ENCODE measurements around the gene HOXB4. TPM values are rescaled to one million over a fixed set of nuclear protein-coding genes. Genes with fewer than 3 reads are reported as not detected.

The HOXB4 gene
- total RNA-seq, 1 donor from 2014 or later, result 6.5 TPM

DNA sequence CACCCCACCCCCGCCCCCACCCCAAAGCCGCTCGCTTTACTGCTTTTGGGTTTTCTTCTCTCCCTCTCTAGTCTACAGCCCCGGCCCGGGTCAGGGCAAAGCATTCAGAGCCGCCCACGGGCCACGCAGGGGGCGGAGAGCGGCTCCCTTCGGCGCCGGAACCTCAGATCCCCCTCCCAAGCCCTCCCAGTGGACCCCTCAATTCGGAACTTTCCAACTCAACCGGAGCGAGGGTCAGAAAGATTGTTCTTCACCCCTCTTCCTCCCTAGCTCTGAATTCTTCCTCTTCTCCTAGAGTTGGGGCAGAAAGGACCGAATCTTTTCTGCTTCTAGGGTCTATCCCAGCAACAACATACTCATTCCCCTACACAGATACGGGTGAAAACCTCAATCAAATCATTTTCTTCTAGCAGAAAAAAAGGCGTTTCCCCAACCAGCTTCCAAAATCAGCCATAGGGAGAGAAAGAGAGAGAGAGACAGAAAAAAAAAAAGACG lies 34.2 kb downstream of the HOXB4 start:
- peaks cover 23% of the 10 kb centered on the region for H3K27me3 Mint-ChIP-seq (ENCODE audit: unreplicated experiment)
- H3K4me1 Mint-ChIP-seq (ENCODE audit: unreplicated experiment), result peaks cover 53% of the 10 kb centered on the region
- H3K36me3 Mint-ChIP-seq (ENCODE audit: low read depth, unreplicated experiment), result peaks cover 10% of the 10 kb centered on the region
- peak overlapping the region; percentile 96 for H3K4me3 Mint-ChIP-seq (ENCODE audit: unreplicated experiment)
- no peaks in the 10 kb centered on the region for H3K9me3 Mint-ChIP-seq (ENCODE audit: unreplicated experiment)
- no peak for DNase-seq (ENCODE audit: low spot score)
- peak overlapping the region; percentile 79 for H3K27ac Mint-ChIP-seq (ENCODE audit: unreplicated experiment)
- TF ChIP-seq, protein P1, sequence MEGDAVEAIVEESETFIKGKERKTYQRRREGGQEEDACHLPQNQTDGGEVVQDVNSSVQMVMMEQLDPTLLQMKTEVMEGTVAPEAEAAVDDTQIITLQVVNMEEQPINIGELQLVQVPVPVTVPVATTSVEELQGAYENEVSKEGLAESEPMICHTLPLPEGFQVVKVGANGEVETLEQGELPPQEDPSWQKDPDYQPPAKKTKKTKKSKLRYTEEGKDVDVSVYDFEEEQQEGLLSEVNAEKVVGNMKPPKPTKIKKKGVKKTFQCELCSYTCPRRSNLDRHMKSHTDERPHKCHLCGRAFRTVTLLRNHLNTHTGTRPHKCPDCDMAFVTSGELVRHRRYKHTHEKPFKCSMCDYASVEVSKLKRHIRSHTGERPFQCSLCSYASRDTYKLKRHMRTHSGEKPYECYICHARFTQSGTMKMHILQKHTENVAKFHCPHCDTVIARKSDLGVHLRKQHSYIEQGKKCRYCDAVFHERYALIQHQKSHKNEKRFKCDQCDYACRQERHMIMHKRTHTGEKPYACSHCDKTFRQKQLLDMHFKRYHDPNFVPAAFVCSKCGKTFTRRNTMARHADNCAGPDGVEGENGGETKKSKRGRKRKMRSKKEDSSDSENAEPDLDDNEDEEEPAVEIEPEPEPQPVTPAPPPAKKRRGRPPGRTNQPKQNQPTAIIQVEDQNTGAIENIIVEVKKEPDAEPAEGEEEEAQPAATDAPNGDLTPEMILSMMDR (IDR thresholded peaks at IDR 0.05; ENCODE audit: unreplicated experiment), result no peak

DNA sequence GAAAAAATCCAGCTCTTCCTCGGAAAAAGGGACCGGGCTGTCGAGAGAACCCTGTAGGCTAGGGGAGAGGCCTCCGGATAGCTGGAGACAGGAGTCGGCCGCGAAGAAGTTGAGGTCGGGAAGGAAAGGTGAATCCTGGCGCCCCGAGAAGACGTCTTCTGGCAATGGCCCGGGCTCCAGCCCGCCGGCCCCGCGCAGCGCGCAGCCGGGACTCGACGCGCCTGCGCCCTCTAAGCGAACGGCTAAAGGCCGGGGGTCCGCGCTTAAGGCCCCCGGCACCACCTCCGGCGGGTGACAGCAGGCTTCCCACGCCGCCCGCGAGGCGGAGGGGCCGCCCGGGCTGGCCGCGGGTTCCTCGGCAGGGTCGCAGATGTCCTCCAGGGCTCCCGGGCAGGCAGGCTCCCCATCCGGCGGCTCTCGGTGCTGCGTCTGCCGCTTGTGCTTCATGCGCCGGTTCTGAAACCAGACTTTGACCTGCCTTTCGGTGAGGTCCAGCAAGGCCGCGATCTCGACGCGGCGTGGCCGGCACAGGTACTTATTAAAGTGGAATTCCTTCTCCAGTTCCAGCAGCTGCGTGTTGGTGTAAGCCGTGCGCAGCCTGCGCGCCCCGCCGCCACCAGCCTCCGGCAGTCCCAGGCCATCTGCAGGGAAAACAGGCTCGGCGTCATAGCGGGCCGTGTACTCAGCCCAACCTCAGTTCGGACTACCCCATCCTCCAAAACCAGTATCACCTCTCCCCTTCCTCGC lies 34.9 kb downstream of the HOXB4 start:
- Mint-ChIP-seq H3K27ac (ENCODE audit: unreplicated experiment) (no peak overlapping the region), H3K4me1 (ENCODE audit: unreplicated experiment) (peaks cover 50% of the 10 kb centered on the region), H3K4me3 (ENCODE audit: unreplicated experiment) (peak overlapping the region; percentile 91), H3K27me3 (ENCODE audit: unreplicated experiment) (peaks cover 22% of the 10 kb centered on the region), H3K36me3 (ENCODE audit: low read depth, unreplicated experiment) (peaks cover 10% of the 10 kb centered on the region), H3K9me3 (ENCODE audit: unreplicated experiment) (no peaks in the 10 kb centered on the region)
- TF ChIP-seq, protein P1 (IDR thresholded peaks at IDR 0.05; ENCODE audit: unreplicated experiment), result peak; percentile 28
- DNase-seq (ENCODE audit: low spot score), result peak; percentile 61

DNA sequence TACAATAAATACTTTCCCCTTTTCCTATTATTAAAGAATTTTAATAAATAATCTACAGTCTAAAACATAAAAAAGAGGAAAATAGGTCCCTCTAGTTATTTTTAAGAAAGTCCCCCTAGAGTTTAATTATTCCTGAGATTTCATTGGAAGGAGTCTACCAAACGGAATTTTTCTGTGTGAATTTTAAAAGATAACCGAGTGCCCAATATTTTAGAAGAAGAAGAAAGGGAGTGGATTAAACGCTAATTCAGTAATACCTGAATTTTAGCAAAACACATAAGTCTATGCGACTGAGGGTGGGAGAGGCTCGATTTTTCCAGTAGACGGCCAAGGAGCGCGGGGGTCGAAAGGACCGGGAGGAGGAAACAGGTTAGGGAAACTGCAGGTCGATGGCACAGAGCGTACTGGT lies 35.4 kb downstream of the HOXB4 start:
- no peak for DNase-seq (ENCODE audit: low spot score)
- Mint-ChIP-seq H3K4me3 (ENCODE audit: unreplicated experiment) (peak overlapping the region; percentile 91), H3K4me1 (ENCODE audit: unreplicated experiment) (peaks cover 44% of the 10 kb centered on the region), H3K27ac (ENCODE audit: unreplicated experiment) (peak overlapping the region; percentile 22), H3K27me3 (ENCODE audit: unreplicated experiment) (peaks cover 16% of the 10 kb centered on the region), H3K9me3 (ENCODE audit: unreplicated experiment) (no peaks in the 10 kb centered on the region), H3K36me3 (ENCODE audit: low read depth, unreplicated experiment) (peaks cover 10% of the 10 kb centered on the region)
- TF ChIP-seq, protein P1 (IDR thresholded peaks at IDR 0.05; ENCODE audit: unreplicated experiment), result no peak

DNA sequence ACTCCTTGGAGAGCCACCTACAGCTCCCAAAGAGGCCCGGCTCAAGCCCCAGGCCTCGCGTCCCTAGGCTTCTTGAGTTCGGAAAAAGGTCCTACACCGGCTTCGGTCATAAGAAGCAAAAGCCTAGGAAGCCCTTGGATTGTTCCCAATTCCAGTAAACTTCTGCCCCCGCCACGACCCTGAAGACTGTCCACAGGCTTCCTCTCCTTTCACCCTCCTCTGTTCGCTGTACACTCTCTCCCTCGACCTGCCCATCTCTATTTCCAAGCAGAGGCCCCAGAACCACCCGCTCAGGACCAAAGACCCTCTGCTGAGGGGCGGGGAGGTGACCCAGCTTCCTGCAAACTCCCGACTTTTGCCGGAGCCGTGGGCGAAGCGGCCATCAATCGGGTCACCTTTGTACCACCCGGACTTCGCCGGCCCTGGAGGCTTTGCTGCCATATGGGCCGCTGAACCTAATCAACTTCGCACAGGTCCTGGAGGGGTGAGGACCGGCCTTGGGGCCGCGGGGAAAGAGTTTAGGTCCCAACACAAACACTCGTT lies 36.0 kb downstream of the HOXB4 start:
- peaks cover 16% of the 10 kb centered on the region for H3K27me3 Mint-ChIP-seq (ENCODE audit: unreplicated experiment)
- no peak overlapping the region for H3K27ac Mint-ChIP-seq (ENCODE audit: unreplicated experiment)
- H3K36me3 Mint-ChIP-seq (ENCODE audit: low read depth, unreplicated experiment), result peaks cover 10% of the 10 kb centered on the region
- TF ChIP-seq, protein P1 (IDR thresholded peaks at IDR 0.05; ENCODE audit: unreplicated experiment), result no peak
- no peak for DNase-seq (ENCODE audit: low spot score)
- H3K4me1 Mint-ChIP-seq (ENCODE audit: unreplicated experiment), result peaks cover 39% of the 10 kb centered on the region
- H3K4me3 Mint-ChIP-seq (ENCODE audit: unreplicated experiment), result peak overlapping the region; percentile 87
- no peaks in the 10 kb centered on the region for H3K9me3 Mint-ChIP-seq (ENCODE audit: unreplicated experiment)

DNA sequence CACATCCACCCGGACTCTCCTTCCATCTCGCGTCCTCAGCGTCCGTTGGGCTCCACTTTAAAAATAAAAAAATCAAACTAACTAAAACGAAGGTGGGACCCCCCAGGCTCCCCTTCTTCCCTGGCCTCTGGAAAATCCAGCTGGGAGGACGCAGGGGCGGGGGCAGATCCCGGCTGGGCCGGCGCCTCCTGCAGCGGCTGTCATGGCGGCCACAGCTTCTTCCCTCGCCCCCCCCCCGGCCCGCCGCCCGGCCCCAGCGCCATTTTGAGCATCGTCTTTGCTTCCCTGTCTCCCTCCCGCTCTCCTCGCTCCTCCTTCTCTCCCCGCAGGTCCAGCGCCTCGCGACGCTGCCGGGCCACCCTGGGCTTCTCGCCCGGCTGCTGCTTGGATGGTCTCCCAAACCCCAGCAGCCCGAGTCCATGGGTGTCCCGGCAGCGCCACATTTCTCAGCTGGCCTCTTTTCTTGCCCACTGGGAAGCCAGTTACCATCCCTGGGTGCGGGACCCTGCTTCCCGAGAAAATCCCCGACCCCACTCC lies 36.5 kb downstream of the HOXB4 start:
- H3K36me3 Mint-ChIP-seq (ENCODE audit: low read depth, unreplicated experiment), result peaks cover 10% of the 10 kb centered on the region

More for the DNA sequence above, 36.5 kb downstream of the HOXB4 start:
- no peaks in the 10 kb centered on the region for H3K9me3 Mint-ChIP-seq (ENCODE audit: unreplicated experiment)
- DNase-seq (ENCODE audit: low spot score), result no peak
- TF ChIP-seq, protein P1 (IDR thresholded peaks at IDR 0.05; ENCODE audit: unreplicated experiment), result no peak
- peaks cover 16% of the 10 kb centered on the region for H3K27me3 Mint-ChIP-seq (ENCODE audit: unreplicated experiment)
- peaks cover 35% of the 10 kb centered on the region for H3K4me1 Mint-ChIP-seq (ENCODE audit: unreplicated experiment)
- H3K27ac Mint-ChIP-seq (ENCODE audit: unreplicated experiment), result no peak overlapping the region
- H3K4me3 Mint-ChIP-seq (ENCODE audit: unreplicated experiment), result peak overlapping the region; percentile 87

All from endothelial cell (in vitro differentiated cells).